Measurements from ENCODE around the gene NEO1. TPM values are rescaled to one million over a fixed set of nuclear protein-coding genes. Genes with fewer than 3 reads are reported as not detected.

The NEO1 gene
- polyA plus RNA-seq, 1 of the 3 experiments (the other 2 are of a cell fraction): 13.1 TPM

- Histone ChIP-seq H3F3A (replicated peaks; ENCODE audit: insufficient read depth) (no peaks in the 10 kb centered on the region), H3K36me3 (replicated peaks in 1 of 2; ENCODE audit: control insufficient read depth in 1 of 2, insufficient read depth in 2 of 2, low read length in 1 of 2) (peaks cover 11 to 12% of the 10 kb centered on the region in 2 experiments), H2AFZ (ENCODE audit: low read depth) (no peak overlapping the region), H3K79me2 (ENCODE audit: insufficient read depth) (no peaks in the 10 kb centered on the region), H3K4me2 (no peak overlapping the region), H3K9me3 (no peaks in the 10 kb centered on the region), H3K27ac (ENCODE audit: low read depth in 2 of 2, low read length in 1 of 2) (no peak overlapping the region), H3K9me2 (no peaks in the 10 kb centered on the region), H4K20me1 (ENCODE audit: insufficient read depth) (no peaks in the 10 kb centered on the region), H3K4me1 (ENCODE audit: control insufficient read depth in 1 of 2, insufficient read depth in 2 of 2, low read depth in 1 of 2, low read length in 1 of 2) (no peaks in the 10 kb centered on the region), H3K9ac (no peak overlapping the region), H3K4me3 (ENCODE audit: low read depth in 2 of 2, low read length in 1 of 2) (no peak overlapping the region), H3K27me3 (ENCODE audit: insufficient read depth) (no peaks in the 10 kb centered on the region)
- DNase-seq: no peak
- ChIA-PET CTCF (interaction anchor here (0.7 to 5.0 kb wide), 7 partner anchors 8 to 526 kb away, joined by 3 to 36 read pairs (median 5); no protein-coding TSS in a partner anchor), POLR2A (no interaction called here)
- 84% methylated on average over 1 of the region's 1 CpG for WGBS (ENCODE audit: low lambda C conversion rate)
- TF ChIP-seq NFIC (IDR thresholded peaks at IDR 0.05; ENCODE audit: borderline replicate concordance) (no peak), RCOR1 (IDR thresholded peaks at IDR 0.05; ENCODE audit: low read length) (no peak), EZH2phosphoT487 (IDR thresholded peaks at IDR 0.05; ENCODE audit: borderline replicate concordance, low read depth) (no peak), ELF1 (IDR thresholded peaks at IDR 0.05) (no peak), TCF12 (IDR thresholded peaks at IDR 0.05) (no peak), FOSL2 (IDR thresholded peaks at IDR 0.05; ENCODE audit: borderline replicate concordance, low read depth) (no peak), YY1 (IDR thresholded peaks at IDR 0.05; ENCODE audit: low read depth) (no peak), SMC3 (IDR thresholded peaks at IDR 0.05; ENCODE audit: low read depth, low read length) (no peak), GATA2 (CRISPR knock-in tag; IDR thresholded peaks at IDR 0.05) (no peak), IRF3 (IDR thresholded peaks at IDR 0.05; ENCODE audit: low read depth, low read length) (no peak), GABPA (IDR thresholded peaks at IDR 0.05; ENCODE audit: low read depth) (no peak)
Measured at GRCh38 chr15:73247331-73247730, 195.1 kb downstream of the NEO1 start.

GRCh38 chr15:73249499-73249898 lies 197.2 kb downstream of the NEO1 start:
- no peaks in the 10 kb centered on the region for H3F3A ChIP-seq (replicated peaks; ENCODE audit: insufficient read depth)
- no peak overlapping the region for H3K27ac ChIP-seq (ENCODE audit: low read depth in 2 of 2, low read length in 1 of 2)
- no peaks in the 10 kb centered on the region for H3K79me2 ChIP-seq (ENCODE audit: insufficient read depth)
- ChIA-PET POLR2A (no interaction called here), CTCF (interaction anchor here (0.9 to 8.9 kb wide), 7 partner anchors 8 to 169 kb away, joined by 3 to 89 read pairs (median 7); no protein-coding TSS in a partner anchor)
- H2AFZ ChIP-seq (ENCODE audit: low read depth): no peak overlapping the region
- H3K4me3 ChIP-seq (ENCODE audit: low read depth in 2 of 2, low read length in 1 of 2): no peak overlapping the region
- WGBS (ENCODE audit: low lambda C conversion rate): 92% methylated on average over 4 of the region's 4 CpGs
- peaks cover 12 to 13% of the 10 kb centered on the region in 2 experiments for H3K36me3 ChIP-seq (replicated peaks in 1 of 2; ENCODE audit: control insufficient read depth in 1 of 2, insufficient read depth in 2 of 2, low read length in 1 of 2)
- H3K9me2 ChIP-seq: no peaks in the 10 kb centered on the region
- no peak overlapping the region for H3K9ac ChIP-seq
- no peaks in the 10 kb centered on the region for H3K4me1 ChIP-seq (ENCODE audit: control insufficient read depth in 1 of 2, insufficient read depth in 2 of 2, low read depth in 1 of 2, low read length in 1 of 2)
- H3K9me3 ChIP-seq: no peaks in the 10 kb centered on the region
- no peaks in the 10 kb centered on the region for H3K27me3 ChIP-seq (ENCODE audit: insufficient read depth)
- H3K4me2 ChIP-seq: no peak overlapping the region
- H4K20me1 ChIP-seq (ENCODE audit: insufficient read depth): no peaks in the 10 kb centered on the region
- DNase-seq: no peak
- no peak for TF ChIP-seq REST (IDR thresholded peaks at IDR 0.05; ENCODE audit: low read depth, low read length)
- TF ChIP-seq USF2 (IDR thresholded peaks at IDR 0.05; ENCODE audit: borderline replicate concordance, low read depth, low read length): no peak
- TF ChIP-seq RAD21 (IDR thresholded peaks at IDR 0.05; ENCODE audit: low read length): no peak
- no peak for TF ChIP-seq ELF1 (IDR thresholded peaks at IDR 0.05)
- no peak for TF ChIP-seq CTCF (IDR thresholded peaks at IDR 0.05)
- TF ChIP-seq POLR2AphosphoS5 (IDR thresholded peaks at IDR 0.05; ENCODE audit: low read depth, low read length): no peak
- TF ChIP-seq TCF12 (IDR thresholded peaks at IDR 0.05): no peak
- no peak for TF ChIP-seq JUND (IDR thresholded peaks at IDR 0.05)
- TF ChIP-seq GATA2 (CRISPR knock-in tag; IDR thresholded peaks at IDR 0.05): no peak
- TF ChIP-seq MXI1 (IDR thresholded peaks at IDR 0.05; ENCODE audit: low read depth, low read length): no peak
- no peak for TF ChIP-seq NRF1 (IDR thresholded peaks at IDR 0.05; ENCODE audit: low read depth, low read length)
- no peak for TF ChIP-seq FOXM1 (IDR thresholded peaks at IDR 0.05; ENCODE audit: low read depth)
- TF ChIP-seq SMC3 (IDR thresholded peaks at IDR 0.05; ENCODE audit: low read depth, low read length): no peak
- no peak for TF ChIP-seq YY1 (IDR thresholded peaks at IDR 0.05; ENCODE audit: low read depth)
